ENCODE results near the gene CHIA. TPM values are rescaled to one million over a fixed set of nuclear protein-coding genes. Genes with fewer than 3 reads are reported as not detected.

Gene CHIA
- not detected in 2 replicates for total RNA-seq (2014; rRNA removed; shearing (Covaris generic))
- not detected in 2 replicates for total RNA-seq (2022)
- Bru-seq, nascent RNA, result not detected
- percentile 5 among the genes with signal in this experiment for BruChase-seq, experiment 1, labeled RNA remaining after a 6-hour chase
- not detected for BruChase-seq, experiment 2, labeled RNA remaining after a 2-hour chase
- long read RNA-seq, result 0 reads

DNA sequence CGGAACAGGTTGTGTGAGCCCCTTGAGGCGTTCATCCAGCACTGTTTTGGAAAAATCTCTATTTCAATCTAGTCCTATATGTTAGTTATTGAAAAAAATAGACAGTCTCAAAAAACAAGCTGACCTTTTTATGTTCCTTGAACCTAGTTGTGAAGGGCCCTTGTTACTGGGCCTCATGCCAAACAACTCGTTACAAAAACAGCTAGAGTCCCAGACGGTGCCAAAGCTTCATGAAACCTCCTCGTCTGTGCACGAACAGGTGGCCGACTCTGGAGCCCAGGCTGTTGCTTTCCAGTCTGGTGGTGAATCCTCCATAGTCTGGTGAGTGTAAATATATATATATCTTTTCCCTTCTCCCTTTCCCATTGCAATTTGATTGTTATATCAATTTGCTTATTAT, at the start of gene CHIA:
Gene CHIA, plus strand, starts transcription at position 222 of the 400 bp plus-strand sequence. CDS start 19,617 bp downstream, outside the sequence.
- H3K79me2 ChIP-seq (ENCODE audit: insufficient read depth, low read depth, low read length), result no peaks in the 10 kb centered on the region
- no peak within 1 kb of the TSS for H3K27ac ChIP-seq (ENCODE audit: low read depth, low read length, poor library complexity, severe bottlenecking)
- H3K4me3 ChIP-seq (ENCODE audit: low read depth, low read length, poor library complexity, severe bottlenecking), result no peak within 1 kb of the TSS
- ChIA-PET POLR2A (no interaction called here), CTCF (ENCODE audit: unreplicated experiment) (no interaction called here)
- no peaks in the 10 kb centered on the region for H3K9me2 ChIP-seq (ENCODE audit: insufficient read depth, low read length)
- DNase-seq (ENCODE audit: low spot score), result no peak
- H3K4me1 ChIP-seq (ENCODE audit: insufficient read depth, low read length, poor library complexity, severe bottlenecking), result no peaks in the 10 kb centered on the region
- H2AFZ ChIP-seq (ENCODE audit: low read length), result no peak within 1 kb of the TSS
- TF ChIP-seq EZH2phosphoT487 (IDR thresholded peaks at IDR 0.05; ENCODE audit: borderline replicate concordance, low read depth, low read length), result no peak
- TF ChIP-seq, protein P1, sequence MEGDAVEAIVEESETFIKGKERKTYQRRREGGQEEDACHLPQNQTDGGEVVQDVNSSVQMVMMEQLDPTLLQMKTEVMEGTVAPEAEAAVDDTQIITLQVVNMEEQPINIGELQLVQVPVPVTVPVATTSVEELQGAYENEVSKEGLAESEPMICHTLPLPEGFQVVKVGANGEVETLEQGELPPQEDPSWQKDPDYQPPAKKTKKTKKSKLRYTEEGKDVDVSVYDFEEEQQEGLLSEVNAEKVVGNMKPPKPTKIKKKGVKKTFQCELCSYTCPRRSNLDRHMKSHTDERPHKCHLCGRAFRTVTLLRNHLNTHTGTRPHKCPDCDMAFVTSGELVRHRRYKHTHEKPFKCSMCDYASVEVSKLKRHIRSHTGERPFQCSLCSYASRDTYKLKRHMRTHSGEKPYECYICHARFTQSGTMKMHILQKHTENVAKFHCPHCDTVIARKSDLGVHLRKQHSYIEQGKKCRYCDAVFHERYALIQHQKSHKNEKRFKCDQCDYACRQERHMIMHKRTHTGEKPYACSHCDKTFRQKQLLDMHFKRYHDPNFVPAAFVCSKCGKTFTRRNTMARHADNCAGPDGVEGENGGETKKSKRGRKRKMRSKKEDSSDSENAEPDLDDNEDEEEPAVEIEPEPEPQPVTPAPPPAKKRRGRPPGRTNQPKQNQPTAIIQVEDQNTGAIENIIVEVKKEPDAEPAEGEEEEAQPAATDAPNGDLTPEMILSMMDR (conservative IDR thresholded peaks at IDR 0.05; ENCODE audit: low read length), result no peak
- H4K20me1 ChIP-seq (ENCODE audit: insufficient read depth, low read length), result no peaks in the 10 kb centered on the region
- no TSS peak for BruUV-seq (replicated peaks)
- intact Hi-C loops (cut with micrococcal nuclease; ENCODE audit: unreplicated experiment), result no loop called here
- no peak within 1 kb of the TSS for H3K4me2 ChIP-seq (ENCODE audit: low read length)
- no peaks in the 10 kb centered on the region for H3K9me3 ChIP-seq (ENCODE audit: low read length)
- H3K36me3 ChIP-seq (ENCODE audit: insufficient read depth, low read length), result no peaks in the 10 kb centered on the region

DNA sequence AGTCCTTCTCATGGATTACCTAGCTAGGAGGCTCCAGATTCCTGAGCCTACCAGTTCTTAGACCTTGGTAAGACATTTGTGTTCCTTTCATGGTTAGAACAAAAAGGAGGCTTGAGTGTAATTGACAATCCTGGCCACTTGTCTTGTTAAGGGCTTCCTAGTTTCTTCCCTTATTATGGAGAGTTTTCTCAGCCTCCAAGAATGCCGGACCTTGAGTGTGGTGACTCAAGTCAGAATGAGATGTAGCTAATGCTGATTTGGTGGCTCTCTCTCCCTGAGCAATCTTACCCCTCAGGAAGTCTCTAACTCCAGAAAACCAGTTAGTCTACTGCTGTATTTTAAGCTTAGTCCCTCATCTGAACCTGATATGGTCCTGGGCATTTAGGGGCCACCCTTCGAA, 48.9 kb upstream of the CHIA start:
- H3K79me2 ChIP-seq (ENCODE audit: insufficient read depth, low read depth, low read length), result no peaks in the 10 kb centered on the region
- no peaks in the 10 kb centered on the region for H3K9me3 ChIP-seq (ENCODE audit: low read length)
- H2AFZ ChIP-seq (ENCODE audit: low read length), result no peak overlapping the region
- no peaks in the 10 kb centered on the region for H4K20me1 ChIP-seq (ENCODE audit: insufficient read depth, low read length)
- H3K4me3 ChIP-seq (ENCODE audit: low read depth, low read length, poor library complexity, severe bottlenecking), result no peak overlapping the region
- no peak overlapping the region for H3K4me2 ChIP-seq (ENCODE audit: low read length)
- no peak for DNase-seq (ENCODE audit: low spot score)
- no peak overlapping the region for H3K27ac ChIP-seq (ENCODE audit: low read depth, low read length, poor library complexity, severe bottlenecking)
- H3K36me3 ChIP-seq (ENCODE audit: insufficient read depth, low read length), result peaks cover 31% of the 10 kb centered on the region
- ChIA-PET POLR2A (no interaction called here), CTCF (ENCODE audit: unreplicated experiment) (no interaction called here)
- H3K4me1 ChIP-seq (ENCODE audit: insufficient read depth, low read length, poor library complexity, severe bottlenecking), result no peaks in the 10 kb centered on the region
- no TSS peak for BruUV-seq (replicated peaks)
- no peaks in the 10 kb centered on the region for H3K9me2 ChIP-seq (ENCODE audit: insufficient read depth, low read length)
- no peak for TF ChIP-seq EZH2phosphoT487 (IDR thresholded peaks at IDR 0.05; ENCODE audit: borderline replicate concordance, low read depth, low read length)
- TF ChIP-seq, protein P1 (conservative IDR thresholded peaks at IDR 0.05; ENCODE audit: low read length), result no peak
- intact Hi-C loops (cut with micrococcal nuclease; ENCODE audit: unreplicated experiment), result no loop called here

DNA sequence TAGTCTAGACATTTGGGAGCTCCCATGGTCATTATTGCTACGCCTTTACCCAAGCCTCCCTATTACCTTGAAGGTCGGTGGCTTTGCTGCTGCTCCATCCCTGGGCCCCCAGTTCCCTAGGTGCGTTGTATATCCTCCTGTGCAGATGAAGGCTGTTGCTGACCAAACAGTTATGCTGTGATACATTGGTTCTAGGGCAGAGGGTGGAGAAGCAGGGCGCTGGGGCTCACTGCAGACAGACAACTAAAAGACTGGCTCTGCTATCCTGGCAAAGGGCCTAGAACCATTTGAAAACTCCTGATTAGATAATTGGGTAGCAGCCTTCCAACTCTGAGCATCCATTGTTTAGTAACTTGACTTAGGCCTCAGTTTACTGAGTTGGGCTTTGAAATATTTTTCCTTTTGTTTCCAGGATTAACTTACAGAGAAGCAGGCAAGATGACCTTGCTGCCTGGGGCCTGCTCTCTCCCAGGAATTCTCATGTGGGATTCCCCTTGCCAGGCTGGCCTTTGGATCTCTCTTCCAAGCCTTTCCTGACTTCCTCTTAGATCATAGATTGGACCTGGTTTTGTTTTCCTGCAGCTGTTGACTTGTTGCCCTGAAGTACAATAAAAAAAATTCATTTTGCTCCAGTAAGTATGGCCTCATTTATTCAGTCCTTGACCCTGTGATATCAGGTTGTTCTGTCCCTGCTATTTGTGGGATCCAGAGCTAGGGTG, 47.7 kb upstream of the CHIA start:
- Histone ChIP-seq H3K4me3 (ENCODE audit: low read depth, low read length, poor library complexity, severe bottlenecking) (no peak overlapping the region), H3K4me1 (ENCODE audit: insufficient read depth, low read length, poor library complexity, severe bottlenecking) (no peaks in the 10 kb centered on the region), H3K27ac (ENCODE audit: low read depth, low read length, poor library complexity, severe bottlenecking) (no peak overlapping the region), H4K20me1 (ENCODE audit: insufficient read depth, low read length) (no peaks in the 10 kb centered on the region), H3K4me2 (ENCODE audit: low read length) (no peak overlapping the region), H3K79me2 (ENCODE audit: insufficient read depth, low read depth, low read length) (no peaks in the 10 kb centered on the region), H3K9me3 (ENCODE audit: low read length) (no peaks in the 10 kb centered on the region), H3K9me2 (ENCODE audit: insufficient read depth, low read length) (no peaks in the 10 kb centered on the region), H2AFZ (ENCODE audit: low read length) (no peak overlapping the region), H3K36me3 (ENCODE audit: insufficient read depth, low read length) (peaks cover 28% of the 10 kb centered on the region)
- no TSS peak for BruUV-seq (replicated peaks)
- CTCF ChIA-PET (ENCODE audit: unreplicated experiment), result no interaction called here
- intact Hi-C loops (cut with micrococcal nuclease; ENCODE audit: unreplicated experiment), result no loop called here
- POLR2A ChIA-PET, result no interaction called here
- TF ChIP-seq, protein P1 (conservative IDR thresholded peaks at IDR 0.05; ENCODE audit: low read length), result no peak
- no peak for TF ChIP-seq EZH2phosphoT487 (IDR thresholded peaks at IDR 0.05; ENCODE audit: borderline replicate concordance, low read depth, low read length)
- no peak for DNase-seq (ENCODE audit: low spot score)
